Globus pallidus (tissue), 1 donor: ENCODE results near the gene ANKRD6.
A peak's percentile ranks its signal among the peaks of the same experiment; 100 is the strongest.

ENCODE experiments used
- DNase-seq: peaks from one replicate; pipeline ENCODE4 v3.0.0-alpha.2; 2015; ENCODE audit warnings: low spot score

ANKRD6 gene

DNA sequence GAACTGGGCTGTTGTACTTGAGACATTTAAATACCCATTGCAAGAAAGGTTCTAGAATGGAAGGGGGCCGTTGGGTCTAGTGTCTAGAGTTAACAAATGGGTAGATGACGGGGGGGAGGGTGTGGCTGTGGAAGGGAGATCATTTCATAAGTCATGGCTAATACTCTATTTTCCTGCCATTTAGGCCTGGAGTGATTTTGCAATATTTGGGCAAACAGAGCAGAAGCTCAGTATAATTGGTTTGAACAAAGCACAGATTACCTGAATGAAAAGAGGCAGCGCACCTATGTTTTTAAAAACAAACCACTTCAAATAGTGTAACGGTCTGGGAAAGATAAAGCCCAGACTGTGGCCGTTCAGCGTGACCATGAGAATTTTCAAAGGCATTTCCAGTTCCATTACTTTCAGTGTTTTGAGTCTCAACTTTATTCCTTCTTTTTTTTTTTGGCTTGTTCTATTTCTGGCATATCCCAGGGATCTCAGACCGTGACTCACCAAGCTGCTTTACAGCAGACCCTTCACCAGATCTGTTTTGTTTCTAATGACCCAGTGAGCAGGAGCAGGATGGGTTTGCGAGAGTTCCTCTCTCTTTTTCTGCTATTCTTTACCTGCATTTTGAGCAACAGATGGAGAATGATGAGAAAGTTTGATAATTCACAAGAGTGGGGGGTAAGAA lies 131.9 kb downstream of the ANKRD6 start:
- no peak for DNase-seq

DNA sequence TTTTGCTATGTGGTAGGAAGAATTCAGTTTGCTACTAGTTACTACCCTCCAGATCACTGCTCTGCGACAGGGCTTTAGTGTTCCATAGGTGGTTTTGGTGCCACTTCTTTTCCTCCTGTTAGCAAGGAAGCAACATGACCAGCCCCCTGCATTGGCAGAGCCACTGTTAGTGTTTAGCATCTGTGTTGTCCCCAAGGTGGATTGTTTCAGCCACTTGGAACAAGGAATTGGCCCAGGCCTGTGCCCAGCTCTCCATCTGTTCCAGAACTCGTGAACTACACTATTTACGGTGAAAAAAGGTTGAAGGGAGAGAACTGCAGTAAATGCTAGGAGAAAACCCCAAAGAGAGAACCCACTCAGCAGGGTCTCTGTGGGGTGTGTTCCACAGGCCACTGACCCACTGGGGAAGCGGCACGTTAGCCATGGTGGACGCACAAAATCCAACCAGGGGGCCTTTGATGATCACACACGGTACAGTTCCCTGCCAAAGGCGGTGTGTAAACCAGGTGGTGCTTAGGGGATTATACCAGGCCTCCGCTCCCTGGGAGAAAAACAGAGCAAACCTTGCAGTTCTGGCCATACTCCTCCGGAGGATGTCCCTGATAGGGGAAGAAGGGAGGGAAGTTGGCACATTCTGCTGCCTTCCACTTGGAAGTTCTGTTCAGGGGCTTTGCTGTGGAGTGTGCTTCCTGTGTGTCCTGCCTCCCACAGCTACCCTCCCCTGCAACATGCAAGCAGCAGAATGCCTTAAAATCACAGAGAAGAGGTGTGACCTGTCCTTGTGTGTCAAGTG lies 133.3 kb downstream of the ANKRD6 start:
- DNase-seq: no peak

DNA sequence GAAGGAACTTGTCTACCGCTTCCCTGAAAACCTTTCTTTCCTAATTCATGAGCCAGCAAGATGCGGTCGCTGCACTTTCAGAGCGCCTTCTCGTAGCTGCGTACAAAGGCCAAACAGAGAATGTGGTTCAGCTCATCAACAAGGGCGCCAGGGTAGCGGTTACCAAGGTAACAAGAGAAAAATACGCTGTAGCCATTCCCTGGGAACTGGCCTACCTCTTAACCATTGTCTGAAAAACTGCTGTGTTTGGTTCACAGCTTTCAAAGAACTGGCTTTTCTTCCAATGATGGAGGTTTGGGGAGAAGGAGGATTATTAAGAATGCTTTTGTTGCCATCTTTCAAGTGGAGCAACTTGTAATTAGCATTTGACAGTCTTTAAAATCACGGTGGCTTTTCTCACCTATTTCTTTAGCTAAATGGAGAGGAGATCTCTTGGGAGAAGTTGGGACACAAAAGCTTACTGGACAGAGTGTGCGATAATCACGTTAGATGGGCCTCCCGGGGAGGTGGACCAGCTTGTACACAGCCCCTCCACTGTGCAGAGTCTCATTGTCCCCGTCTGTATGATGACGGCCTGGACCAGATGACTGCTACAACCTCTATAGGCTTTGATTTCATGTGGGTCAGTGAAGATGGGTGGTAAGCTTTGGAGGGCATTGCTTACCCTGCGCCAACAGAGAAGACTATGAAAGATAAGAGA lies 134.1 kb downstream of the ANKRD6 start:
- DNase-seq: no peak

DNA sequence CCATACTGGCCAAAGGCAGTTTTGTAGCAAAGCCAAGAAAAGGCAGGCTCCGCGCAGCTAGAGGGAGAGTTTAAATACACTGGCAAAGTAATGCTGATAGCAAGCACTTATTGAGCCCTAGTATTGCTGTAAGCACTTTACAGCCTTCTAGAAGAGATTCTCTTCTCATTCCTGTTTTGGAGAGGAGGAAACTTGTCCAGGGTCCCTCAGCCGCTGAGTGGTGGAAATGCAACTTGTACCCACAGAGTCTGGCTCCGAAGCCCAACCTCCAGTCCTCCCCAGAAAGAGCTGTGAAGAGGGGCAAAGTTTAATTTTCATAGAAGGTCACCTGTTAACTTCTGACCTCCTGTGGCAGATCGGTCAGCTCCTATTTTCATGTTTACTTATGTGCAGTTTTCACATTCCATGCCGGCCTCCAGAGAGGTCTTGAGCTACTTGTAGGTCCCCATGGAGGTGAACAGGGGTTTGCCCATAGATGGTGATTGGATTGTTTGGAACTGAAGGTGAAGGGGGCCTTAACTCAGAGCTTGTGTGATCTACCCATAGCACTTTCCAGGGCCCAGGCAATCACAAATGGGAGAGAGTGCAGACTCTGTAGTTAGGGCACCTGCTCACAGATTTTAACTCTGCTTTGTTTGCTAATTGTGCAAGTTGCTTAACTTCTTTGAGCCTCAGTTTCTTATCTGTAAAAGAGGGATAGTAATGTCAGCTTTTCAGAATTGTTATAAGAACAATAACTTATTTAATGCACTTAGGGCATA lies 134.9 kb downstream of the ANKRD6 start:
- DNase-seq: no peak

DNA sequence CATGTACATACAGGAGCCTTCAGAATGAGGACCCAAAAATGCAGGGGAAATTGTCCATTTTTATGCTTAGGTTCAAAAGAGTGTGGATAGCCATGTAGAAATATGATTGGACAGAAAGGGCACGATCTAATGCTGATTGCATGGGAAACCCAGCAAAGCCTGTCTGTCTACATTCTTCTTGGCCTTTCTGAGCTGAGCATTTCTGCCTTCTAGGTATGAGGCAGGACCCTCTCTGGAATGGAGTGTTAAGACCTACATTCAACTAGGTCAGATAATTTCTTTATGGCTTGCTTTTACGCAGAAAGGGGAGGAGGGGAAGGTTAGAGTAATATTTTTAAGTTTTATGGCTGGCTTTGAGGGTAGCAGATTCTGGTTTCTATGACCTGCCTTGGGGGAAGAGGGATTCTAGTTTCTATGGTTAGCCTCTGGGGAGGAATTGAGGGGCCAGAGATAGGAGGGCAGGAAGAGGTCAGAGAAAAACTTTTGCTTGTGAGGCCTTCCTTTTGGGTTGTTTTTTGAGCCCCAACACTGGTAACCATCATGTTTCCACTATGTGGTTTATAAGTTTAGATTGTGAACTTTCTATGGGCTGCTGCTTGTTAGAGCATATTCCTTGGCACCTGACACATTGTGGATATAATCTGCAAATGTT lies 142.1 kb downstream of the ANKRD6 start:
- no peak for DNase-seq

DNA sequence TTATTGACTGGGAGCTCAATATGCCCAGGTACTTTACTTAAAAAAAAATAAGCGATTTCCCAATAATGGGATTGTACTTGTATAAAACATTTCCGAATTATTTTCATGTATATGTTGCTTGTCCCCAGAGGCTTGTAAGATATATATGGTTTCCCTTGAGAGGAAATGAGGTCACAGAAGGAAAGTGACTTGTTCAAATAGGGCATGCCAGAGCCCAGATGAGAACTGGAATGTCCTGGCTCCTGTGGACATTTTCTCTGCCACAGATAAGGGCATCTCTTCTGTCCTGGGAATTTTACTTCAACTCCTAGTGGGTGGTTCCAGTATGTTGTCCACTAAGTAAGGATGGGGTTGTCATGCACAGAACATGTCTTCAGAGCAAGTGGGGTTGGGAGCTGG lies 142.6 kb downstream of the ANKRD6 start:
- no peak for DNase-seq

DNA sequence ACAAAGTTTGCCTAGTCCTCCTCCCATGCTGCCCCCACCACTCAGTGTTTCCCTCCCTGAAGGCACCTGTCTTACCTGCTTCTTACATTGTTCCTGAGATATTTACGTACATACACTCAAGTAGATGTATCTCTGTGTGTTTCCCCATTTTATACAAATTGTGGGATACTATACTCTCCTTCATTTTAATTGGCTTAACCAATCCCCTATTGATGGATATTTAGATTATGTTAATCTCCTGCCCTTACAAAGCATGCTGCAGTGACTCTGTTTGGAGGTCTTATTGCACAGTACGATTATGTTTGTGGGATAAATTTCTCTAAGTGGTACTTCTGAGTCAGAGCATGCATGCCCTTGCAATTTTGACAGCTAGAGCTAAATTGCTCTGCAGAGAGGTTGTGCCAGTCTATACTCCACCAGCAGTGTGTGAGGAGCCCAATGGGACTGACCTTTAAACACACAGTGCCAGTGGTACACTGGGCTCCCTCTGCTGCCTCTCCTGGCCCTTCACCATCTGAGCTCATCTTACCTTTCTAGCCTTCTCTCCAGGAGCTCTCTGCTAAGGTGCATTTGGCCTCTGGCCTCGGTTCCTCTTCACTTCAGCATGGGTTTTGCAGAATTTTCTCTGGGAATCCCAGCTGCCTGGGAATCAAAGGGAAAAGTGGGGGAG lies 148.2 kb downstream of the ANKRD6 start:
- DNase-seq: no peak

DNA sequence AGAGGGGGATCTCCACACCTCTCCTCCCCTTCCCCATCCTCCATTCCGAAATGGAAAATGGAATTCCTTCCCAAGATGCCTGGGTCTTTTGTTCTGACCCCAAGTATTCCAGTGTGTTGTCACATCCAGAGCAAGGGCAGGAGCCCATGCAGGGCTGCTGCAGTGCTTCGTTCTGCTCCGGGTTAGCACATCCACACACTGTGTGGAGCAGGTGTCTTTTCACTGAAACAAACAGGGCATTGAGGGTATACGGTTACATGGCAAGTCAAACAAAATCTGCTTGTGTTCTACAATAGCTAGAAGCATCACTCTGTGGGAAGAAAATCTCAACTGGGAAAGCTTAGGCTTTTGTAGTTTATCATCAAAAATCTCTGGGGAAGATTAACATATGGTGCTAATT lies 148.7 kb downstream of the ANKRD6 start:
- no peak for DNase-seq

DNA sequence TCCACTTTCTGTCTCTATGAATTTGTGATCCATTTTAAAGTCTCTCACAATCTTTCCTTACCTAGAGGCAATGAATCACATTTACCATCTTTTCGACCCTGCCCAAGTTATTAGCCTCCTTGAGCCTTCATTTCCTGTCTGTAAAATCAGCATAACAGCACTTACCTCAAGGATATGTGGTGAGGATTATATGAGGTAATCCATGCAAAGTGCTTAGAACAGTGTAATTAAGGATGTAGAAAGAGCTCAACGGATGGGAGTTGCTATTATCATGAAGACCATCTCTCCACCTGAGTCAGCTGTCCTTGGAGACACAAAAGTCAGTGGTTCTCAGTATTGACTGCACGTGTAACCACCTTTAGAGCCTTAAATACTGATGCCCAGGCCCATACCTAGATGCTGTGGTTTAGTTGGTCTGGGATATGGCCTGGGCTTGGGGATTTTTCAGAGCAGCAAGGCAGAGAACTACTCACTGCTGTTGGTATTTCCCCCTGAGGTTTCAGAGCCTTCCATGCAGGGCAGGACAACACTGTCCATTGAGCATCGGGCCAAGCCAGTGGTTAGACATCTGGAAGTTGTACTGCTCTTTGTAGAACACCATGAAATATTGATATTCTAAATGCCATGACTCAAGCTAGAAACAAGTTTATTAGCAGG lies 149.8 kb downstream of the ANKRD6 start:
- DNase-seq: no peak

DNA sequence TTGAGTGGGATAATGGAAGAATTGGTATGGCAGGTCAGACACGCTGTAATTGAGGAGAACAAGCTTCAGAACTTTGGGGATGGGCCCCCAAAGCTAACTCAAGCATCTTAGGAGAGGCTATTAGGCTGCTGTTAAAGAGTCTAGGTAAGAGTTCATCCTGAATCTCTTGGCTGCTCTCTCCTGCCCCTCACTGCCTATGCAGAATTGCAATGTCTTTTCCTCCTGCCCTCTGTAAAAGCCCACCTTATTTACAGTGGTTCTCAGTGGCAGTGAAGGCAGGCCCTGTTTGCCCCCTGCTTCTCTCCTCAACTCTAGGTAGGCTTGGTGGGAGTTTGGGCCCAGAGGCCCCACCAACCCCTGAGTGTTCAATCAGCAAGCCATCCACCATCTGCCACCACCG lies 150.6 kb downstream of the ANKRD6 start:
- DNase-seq: no peak

DNA sequence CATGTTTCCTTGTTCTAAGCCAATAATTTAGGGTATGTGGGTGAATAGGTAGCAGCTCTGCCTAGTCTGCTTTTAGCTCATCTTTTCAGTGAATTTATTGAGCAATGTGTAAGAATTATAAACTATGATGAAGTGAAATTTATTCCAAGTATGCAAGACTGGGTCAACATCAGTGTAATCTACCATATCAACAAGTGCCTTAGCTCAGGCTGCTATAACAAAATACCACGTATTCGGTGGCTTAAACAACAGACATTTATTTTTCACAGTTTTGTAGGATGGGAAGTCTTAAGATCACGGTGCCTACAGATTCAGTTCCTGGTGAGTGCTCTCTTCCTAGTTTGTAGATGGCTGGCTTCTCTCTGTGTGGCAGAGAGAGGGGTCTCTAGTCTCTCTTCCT lies 151.6 kb downstream of the ANKRD6 start:
- DNase-seq: no peak

DNA sequence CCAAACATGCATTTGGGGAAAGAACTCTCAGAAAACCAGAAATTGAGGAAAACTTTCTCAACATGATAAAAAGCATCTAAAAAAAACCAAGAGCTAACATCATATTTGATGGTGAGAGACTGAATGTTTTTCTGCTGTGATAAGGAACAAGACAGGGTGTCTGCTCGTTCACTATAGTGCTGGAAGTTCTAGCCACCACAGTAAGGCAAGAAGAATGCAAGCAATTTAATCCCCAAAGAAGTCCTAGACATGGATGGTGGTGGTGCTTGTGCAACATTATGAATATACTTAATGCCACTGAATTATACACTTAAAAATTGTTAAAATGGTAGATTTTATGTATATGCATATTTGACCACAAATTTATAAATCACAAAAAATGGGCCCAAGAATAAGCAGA lies 152.2 kb downstream of the ANKRD6 start:
- no peak for DNase-seq

DNA sequence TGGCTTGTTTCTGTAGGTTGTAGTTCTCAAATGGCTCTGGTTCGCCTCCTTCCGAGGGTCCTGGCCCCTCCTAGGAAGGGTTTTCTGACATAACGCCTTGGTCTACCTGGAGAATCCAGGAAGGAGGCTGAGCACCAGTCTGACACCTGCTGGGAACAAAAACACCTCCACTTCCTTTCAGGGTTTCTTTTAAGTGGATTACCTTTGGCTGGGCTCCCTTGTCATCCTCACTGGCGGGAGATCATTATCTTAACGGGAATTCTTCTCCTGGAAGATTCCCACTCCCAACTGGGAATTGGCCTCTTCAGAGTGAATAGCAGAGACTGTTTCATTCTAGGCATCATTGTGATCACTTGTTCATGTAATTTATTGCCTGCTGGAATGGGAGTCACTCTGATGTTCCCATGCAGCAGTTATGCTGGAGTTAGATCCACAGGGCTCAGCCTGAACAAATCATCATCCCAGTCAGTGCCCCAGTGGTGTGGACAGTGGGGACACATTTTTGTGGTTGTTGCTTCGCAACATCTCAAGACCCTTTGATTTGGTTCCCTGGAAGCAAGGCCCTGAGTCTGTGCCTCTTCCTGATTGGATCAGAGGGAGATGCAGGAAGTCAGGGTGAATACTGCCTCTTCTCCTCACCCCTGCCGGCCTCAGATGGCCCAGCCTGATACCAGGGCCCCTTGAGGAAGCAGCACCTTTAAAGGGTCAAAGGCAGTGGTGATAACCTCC lies 156.5 kb downstream of the ANKRD6 start:
- no peak for DNase-seq

DNA sequence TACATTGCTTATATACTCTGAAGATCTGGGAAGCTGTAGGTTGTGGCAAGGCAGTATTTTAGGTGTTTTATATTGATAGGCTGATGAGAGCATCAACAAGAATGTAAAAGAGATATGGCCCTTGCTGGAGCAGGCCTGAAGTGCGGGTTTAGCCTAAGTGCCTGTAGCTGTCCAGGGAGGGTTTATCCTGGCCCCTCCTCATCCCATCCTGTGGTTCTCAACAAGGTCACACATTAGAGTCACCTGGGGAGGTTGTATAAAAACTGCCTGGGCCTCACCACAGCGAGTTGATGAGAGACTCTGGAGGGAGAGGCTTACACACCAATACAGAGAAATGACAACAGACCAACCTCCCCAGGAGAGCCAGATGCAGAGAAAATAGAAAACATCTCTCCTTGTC lies 157.2 kb downstream of the ANKRD6 start:
- no peak for DNase-seq

DNA sequence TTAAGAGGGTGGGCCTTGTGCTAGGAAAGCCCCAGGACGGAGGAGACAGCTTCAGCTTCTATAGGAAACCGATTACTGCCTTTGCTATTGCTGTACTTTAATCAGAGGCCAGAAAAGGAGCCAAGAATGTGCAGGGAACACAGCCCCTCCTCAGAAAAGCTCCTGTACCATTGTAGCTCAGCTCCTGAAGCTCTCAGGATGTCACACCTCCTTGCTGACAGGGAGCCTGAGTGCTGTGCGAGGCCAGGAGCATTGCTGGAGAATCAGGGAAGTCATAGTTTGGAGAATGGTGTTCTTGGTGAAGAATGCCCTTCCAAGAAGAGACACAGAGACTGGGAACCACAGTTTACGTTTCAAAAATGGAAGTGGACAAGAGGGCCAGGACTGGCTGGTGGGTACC lies 158.8 kb downstream of the ANKRD6 start:
- DNase-seq: no peak

DNA sequence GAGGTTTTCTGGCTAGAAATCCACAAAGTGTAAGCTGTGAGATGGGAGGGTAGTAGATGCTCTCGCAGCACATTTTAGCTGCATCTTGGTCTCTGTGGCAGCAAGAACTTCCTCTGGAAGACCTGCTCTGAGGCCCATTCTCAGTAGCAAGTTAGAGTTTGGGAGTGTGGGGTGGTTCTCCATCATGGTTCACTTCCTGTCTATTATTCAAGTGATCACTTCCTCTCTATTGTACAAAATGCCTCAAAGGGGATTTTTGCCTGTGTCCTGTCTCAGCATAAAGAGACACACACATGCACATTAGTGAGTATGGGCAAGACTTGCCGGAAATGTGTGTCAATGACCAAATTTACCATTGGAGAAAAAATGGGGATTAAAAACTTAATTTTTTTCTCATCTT lies 163.1 kb downstream of the ANKRD6 start:
- DNase-seq: no peak

DNA sequence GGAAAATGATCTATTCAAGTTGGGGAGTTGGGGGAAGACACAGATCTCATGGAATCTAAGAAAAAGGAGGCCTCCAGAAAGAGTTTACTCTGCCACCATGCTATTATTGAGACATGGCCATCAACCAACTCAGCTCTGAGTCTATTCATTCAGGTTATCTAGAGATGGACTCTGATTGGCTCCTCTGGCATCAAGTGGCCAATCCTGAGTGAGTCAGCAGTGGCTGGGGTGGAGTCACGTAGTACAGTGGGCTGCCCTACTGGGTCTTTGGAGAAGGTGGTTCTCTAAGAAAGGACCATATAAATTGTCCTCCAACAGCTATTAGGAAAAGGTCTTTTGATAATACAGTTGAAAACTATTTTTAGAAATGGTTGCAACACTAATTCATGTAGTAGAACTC lies 163.5 kb downstream of the ANKRD6 start:
- DNase-seq: no peak

DNA sequence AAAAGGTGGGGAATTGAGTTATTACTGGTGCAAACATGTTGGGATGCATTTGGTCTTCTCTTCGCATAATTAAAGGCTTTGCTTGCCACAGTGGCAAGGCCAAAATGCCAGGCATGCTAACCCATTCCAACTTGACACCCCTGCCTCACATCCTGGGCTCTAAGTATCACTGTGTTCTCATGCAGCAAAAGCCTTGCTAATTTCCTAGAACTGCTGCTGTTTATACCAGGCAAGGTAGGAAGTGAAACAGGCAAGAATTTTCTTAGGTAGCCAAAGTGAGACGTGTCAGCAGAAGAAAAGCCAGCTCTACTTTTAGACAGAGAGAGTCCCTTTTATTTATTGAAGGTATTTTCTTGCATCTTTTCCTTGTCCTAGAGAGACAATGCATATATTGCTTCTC lies 164.4 kb downstream of the ANKRD6 start:
- no peak for DNase-seq

DNA sequence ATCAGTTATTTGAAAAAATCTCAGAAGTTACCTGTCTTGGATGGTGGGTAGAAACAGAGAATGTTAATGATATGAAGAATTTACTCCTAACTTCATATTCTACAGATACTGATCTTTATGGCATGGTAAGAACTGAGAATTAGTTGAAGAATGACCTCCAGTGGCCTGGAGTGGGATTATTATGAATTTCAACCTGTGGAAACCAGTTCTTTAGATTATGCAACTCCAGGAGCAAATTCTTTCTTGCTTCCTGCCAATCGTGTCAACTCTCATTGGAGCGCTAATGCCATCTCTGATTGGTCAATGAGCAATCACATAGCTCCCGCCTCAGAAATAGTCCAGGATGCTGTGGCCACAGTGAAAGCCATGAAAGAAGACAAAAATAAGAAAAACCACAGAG lies 165.0 kb downstream of the ANKRD6 start:
- peak; percentile 7 for DNase-seq

DNA sequence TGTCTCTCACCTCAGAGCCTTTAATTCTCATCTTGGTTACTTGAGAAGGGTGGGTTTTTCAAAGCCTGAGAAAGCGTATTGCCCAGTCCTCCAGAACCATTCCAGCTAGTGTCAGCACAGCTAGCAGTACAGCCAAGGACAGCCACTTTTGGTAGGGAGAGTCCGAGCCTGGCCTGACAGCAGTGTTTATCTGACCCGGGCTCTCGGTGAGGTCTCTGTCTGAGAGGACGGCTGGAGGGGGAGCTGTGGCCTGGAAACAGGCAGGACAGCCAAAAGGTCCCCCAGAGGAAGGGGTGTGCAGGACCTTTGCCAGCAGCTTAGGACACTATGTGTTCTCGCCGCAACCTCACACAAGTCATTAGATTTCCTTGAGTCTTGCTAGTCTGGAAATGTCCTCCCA lies 166.8 kb downstream of the ANKRD6 start:
- no peak for DNase-seq
